ENCODE data around the gene LRIG1.

LRIG1 gene

DNA sequence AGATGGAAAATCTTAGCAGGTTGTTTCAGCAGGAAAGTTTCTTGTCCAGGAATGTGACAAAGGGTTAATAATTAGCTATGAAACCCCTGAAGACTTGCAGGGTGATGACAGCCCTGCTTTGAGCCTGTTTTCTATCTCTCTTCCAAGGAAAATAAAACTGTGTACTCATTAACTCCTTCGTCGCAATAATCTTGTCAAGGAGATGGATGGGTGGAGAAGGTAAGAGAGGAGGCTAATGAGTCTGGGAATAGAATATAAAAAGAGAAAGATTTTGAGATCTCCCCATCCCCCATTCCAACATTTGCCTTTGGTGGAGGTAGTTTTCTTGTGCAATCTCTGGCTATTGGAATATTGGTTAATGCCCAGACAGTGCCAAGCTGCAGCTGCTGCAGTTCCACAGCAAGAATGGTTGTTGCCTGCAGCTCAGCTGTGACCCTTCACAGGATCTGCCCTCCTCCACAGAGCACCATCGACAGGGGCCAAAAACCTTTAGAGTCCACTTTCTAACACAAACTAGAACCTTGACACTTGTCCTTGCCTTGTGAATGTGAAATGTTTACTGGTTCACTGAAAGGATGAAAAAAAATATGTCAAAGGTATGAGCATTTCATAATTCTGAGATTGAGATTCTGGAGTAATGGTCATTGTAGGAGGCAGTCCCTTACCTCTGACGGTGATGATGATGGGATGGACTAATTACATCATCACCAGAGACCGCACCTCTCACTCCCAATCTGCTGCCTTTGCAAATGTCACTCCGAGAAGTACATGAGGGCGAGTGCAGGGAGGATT, 4.2 kb upstream of the LRIG1 start:
- no peak for FAIRE-seq

DNA sequence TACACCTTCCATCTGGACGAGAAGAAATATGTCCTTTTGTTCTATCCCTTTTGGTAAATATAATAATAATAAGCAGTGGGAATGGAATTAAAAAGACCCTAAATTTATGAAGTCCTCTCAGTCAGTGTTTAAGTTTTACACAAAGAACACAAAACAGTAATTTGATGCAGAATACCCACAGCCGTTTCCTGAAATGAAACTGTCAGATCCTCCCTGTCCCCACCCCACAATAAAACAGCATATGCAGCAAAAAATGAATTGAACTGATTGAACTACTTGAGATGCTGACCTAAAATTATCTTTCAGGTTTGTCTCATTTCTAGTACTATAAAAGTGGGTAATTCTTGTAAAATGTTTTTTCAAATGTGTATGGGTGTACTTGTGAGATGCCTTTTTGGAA, 2.2 kb upstream of the LRIG1 start:
- FAIRE-seq = no peak

- FAIRE-seq = no peak
These were observed 1.5 kb upstream of the LRIG1 start for GRCh38 chr3:66502245-66502874.

GRCh38 chr3:66501483-66502244, 842 bp upstream of the LRIG1 start:
- no peak for FAIRE-seq

GRCh38 chr3:66499881-66500575, 794 bp downstream of the LRIG1 start:
- no peak for FAIRE-seq

DNA sequence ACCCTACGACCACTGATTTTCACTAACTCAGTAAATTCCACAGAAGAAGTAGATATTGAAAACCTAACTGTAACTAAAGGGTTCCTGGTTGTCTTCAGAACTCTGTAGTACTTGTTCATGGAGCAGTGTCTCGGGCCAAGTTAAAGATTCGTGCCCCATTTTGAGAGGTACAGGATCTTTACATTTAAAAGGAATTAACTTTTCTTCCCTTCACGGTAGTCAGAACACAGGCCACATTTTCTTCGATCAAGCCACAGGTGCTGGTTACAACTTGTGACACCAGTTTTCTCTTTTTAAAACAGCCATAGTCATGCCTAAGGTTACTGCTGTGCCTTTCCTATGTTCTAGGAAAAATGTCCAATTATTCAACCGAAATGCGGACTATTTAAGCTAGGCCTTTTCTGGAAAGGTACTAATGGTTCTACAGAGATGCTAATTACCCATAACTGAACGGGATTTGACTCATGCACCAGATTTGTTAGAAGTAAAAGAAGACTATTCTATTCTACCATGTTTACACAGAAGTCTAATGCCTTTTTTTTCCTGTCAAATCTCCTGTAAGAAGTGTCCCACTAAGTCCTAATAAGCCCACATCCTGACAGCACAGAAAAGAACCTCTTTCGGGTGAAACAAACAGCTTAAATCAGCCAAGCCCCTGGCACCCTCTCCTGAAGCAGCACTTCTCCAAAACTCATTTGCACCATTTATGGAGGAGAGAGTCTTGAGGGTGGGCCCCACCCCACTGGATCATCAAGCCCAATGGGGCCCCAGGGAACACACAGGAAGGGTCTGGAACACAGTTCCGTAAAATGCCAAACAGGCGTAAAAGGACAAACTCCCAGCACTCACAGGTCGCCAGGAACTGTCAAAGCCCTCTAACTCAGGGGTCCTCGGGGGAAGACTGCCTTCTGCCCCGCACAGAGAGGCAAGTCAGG, 1.9 kb downstream of the LRIG1 start:
- no peak for FAIRE-seq

DNA sequence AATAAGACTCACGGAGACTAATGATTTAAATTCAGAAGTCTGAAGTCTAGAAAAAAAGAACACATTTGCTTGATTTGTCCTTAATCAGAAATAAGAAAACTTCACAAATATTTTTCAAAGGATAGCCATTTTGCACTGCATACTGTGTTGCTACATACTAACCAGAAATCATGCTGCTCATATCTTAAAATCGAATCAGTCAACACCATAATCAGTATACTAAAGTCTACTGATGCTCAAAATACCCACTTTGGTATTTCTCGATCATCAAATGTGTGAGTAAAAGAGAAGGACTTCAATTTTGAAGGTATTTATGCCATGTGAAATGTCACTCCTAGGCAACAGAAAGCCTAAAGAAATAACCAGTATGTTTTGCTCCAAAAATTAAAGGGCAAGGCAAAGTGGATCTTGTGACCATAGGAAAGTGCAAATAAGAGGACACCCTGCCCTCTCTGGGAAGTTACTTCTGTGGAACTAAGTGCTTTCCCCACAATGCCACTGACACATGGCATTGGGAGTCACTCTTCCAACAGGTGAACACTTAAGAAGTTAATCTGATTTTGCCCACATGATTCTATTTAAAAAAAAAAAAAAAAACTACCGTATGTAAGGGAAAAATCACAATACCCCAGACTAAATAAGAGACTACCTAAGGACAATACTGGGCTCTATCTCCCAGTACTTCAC, 2.7 kb downstream of the LRIG1 start:
- no peak for FAIRE-seq

DNA sequence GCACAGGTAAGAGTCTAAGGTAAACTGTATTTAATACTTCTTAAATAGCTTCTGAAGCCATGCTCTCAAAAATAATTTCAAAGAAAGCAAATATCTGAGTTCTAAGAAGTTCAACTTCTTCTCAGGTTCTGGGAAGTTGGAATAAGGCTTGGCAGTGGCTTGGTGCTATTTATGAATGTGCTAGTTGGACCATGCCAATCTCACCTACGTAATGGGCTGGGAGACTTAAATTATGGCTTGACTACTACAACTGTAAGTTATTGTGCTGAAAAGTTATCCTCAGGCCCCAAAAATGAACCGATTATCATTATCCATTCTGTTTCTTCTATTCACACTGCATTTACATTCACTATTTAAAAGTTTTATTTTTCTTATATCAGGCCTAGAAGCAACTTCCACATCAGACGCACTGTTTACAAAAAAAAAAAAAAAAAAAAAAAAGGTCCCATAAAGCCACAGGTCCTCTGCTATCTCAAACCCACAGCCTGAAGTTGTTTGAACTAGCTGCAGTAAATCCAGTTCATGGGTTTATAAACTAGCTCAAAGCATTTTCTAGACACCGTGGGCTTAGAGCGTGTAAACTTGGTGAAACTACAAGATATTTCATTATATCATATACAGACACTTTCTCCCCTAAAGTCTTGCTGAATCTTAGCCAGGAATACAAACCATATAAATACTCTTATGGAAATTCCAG, 3.4 kb downstream of the LRIG1 start:
- FAIRE-seq = no peak

DNA sequence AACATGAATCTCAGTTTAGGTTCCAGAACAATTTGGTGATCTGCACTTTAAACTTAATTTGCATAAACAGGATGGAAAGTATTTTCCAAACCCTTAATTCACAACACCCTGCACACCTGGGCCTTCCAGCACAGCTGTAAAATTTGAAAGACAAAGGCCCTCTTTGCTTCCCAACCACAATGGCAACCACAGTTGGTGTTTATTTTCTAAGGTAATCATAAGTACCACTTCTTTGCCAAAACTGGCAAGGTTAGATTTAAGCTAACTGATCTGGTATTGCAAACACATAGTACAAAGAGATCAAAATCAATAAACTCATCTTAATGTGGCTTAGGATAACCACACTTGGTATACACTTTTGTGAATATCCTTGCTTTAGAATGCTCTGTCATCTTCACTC, 4.1 kb downstream of the LRIG1 start:
- no peak for FAIRE-seq

DNA sequence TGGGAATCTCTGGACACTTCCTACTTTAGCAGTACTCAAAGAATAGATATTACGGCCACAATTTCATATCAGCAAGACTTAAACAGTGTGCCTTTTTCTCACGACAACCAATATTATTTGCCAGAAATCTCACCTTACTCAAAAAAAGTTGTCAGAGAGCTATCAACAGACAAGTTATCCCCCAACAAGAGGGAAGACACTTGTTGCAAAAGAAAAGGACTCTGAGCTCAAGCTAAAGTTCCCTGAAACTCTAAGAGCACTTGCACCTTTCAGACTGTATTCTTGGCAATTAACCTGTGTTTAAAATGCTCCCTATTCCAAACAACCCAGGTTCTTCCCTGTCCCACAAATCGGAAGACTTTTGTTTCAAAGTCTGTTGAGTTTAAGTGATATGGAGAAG, 4.5 kb downstream of the LRIG1 start:
- FAIRE-seq = no peak

DNA sequence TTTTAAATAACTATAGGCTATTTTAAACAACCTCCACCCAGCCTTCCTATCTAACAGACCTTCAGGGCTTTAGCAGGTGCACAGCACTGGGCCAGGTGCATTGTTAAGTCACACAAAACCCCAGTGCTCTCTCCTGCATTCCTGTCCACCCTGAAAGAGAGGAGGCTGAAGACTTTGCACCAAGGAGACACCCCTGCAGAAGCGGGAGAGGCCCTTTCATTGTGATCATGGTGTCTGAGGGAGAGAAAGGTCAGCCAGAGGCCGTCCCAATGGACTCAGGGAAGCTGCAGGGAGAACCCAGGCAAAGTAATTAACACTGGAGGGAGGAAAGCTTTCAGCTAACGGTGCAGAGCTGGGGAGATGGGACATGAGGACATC, 5.2 kb downstream of the LRIG1 start:
- no peak for FAIRE-seq

DNA sequence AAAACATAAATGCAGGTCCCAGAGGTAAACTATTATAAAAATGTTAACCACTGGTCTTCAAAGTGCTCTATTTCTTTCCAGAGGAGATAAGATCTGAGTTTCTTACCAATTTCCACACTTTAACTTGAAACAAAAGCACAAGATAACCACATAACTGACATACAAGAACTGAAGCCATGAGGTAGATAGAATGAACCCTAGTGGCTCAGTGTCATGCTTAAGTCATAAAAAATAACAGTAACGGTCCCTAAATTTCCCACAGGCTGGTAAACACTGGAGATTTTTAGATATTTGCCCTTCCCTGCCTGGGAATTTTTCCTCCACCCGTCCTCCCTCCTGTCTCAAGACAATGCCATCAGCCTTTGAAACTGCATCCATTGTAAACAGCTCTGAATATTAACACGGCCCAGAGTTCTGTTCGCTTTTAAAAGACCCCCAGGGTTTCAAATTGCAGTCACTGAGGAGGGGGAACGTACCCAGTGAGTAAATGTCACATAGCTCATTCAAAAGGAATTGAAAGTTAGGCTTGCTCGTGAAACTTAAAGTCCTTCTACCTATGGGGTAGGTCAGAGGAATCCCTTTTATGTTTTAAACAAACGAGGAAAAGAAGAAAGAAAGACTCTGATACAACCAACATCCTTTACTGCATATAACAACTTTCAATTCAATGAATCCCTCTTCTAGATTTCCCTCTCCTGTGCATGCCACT, 5.7 kb downstream of the LRIG1 start:
- FAIRE-seq = no peak

GRCh38 chr3:66493458-66494099, 7.2 kb downstream of the LRIG1 start:
- no peak for FAIRE-seq

- FAIRE-seq = no peak
These were observed 8.2 kb downstream of the LRIG1 start for GRCh38 chr3:66492672-66493071.

- FAIRE-seq = no peak
These were observed 8.8 kb downstream of the LRIG1 start for GRCh38 chr3:66492071-66492470.

DNA sequence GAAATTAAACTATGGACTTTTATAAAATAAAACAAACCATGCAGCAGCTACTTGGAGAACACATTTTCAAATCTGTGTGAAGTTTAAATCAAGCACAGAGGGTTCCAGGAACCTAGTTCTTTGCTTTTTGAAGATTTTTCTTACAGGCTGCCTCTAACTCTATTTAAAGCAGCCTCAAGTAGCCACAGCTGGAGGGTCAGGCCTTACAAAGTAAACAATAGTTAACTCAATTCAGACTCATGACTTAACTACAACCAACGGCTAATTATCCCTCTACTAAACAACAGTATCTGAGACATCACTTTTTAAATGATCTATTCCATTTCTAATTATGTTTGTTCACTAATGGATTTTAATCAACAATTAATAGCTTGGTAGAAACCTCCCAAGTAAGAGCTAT, 9.8 kb downstream of the LRIG1 start:
- no peak for FAIRE-seq

DNA sequence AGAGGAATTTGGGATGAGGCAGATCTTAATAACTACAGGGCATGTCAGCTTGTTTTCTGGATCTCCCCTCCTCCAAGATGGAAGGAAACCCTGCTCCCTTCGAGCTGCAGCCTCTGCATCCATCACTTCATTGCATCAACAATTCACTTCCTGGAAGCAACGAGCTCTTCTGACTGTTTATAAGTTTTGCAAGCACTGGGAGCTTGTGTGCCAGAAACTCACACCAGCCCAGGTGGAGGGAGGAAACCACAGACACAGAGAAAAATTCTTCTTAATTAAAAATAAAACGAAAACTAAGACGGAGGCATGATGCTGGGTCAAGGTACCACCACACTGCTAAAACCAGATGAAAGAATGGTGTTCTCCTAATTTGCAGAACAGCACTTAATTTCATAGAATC, 10.6 kb downstream of the LRIG1 start:
- no peak for FAIRE-seq

DNA sequence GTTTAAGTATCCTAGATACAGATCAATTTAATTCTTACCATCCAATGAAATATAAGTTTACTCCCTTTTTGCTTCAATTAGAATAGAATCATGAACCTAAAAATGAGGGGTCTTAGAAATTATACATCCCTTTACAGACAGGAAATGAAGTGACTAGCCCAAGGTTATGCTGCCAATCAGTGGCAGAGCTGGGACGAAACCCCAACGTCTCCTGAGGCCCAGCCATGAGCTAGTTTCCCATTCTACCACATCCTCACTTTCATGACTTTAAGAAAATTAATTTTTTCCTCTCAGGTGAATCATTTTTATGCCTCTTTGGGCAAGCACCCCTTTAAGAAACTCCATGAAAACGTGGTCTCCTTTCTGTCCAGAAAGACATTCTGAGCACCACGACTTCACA, 11.2 kb downstream of the LRIG1 start:
- FAIRE-seq = no peak

DNA sequence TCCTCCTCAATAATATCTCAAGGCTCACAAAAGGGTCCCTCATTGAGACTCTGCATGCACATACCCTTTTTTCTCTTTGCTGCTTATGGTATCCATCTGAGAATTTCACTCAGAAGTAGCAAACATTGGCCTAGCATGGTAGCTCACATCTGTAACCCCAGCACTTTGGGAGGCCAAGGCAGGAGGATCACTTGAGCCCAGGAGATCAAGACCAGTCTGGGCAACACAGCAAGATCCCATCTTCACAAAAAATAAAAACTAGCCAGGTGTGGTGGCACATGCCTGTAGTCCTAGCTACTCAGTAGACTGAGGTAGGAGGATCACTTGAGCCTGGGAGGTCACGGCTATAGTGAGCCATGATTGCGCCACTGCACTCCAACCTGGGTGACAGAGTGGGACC, 11.7 kb downstream of the LRIG1 start:
- no peak for FAIRE-seq

DNA sequence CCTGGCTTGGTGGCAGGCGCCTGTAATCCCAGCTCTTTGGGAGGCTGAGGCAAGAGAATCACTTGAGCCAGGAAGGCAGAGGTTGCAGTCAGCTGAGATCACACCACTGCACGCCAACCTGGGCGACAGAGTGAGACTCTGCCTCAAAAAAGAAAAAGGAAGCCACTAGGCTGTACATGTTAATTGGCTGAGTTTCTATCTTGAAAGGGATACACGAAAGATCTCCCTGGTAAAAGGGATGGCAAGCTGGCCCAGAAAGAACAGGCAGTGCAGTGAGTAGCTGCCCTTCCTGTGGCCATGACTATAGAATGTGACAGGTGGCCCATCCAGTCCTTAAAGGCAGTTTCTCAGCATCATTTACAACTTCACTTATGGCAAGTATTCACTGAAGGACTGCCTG, 12.3 kb downstream of the LRIG1 start:
- FAIRE-seq = no peak

Data from TTC549 (cell line).